Osteoblast (primary cell): Measurements from ENCODE around the gene GSTO1. TPM values are rescaled to one million over a fixed set of nuclear protein-coding genes. Genes with fewer than 3 reads are reported as not detected.

Experiments
- DNase-seq: peaks from one replicate; pipeline ENCODE4 v3.0.0; 2011; ENCODE audit warnings: low spot score, mixed read lengths; ENCODE audit not compliant: insufficient read length; ENCODE audit errors: missing footprints
- H2AFZ ChIP-seq: 2 replicates; pipeline ENCODE4 v1.6.0; 2011; ENCODE audit warnings: mild to moderate bottlenecking, low read length
- H3K27ac ChIP-seq: 2 replicates; pipeline ENCODE4 v1.5.1; 2011; ENCODE audit warnings: mild to moderate bottlenecking, low read depth, low read length, moderate library complexity
- H3K27me3 ChIP-seq: 2 replicates; pipeline ENCODE4 v1.6.0; 2012; ENCODE audit warnings: mild to moderate bottlenecking, control low read depth, inconsistent platforms, low read length, moderate library complexity; ENCODE audit not compliant: insufficient read depth
- H3K36me3 ChIP-seq: 2 replicates; pipeline ENCODE4 v1.5.1; 2011; ENCODE audit warnings: mild to moderate bottlenecking, low read length, control low read depth, moderate library complexity; ENCODE audit not compliant: insufficient read depth
- H3K4me1 ChIP-seq: 2 replicates; pipeline ENCODE4 v1.5.1; 2011; ENCODE audit warnings: mild to moderate bottlenecking, low read length, control low read depth, moderate library complexity; ENCODE audit not compliant: insufficient read depth
- H3K4me2 ChIP-seq: 2 replicates; pipeline ENCODE4 v1.6.0; 2011; ENCODE audit warnings: mild to moderate bottlenecking, low read length; ENCODE audit not compliant: insufficient read depth
- H3K4me3 ChIP-seq: fragments of 200-600 bp; sonication (generic); 3 replicates; pipeline ENCODE4 v1.5.1; 2012; ENCODE audit warnings: mild to moderate bottlenecking, low read length, inconsistent platforms; ENCODE audit not compliant: insufficient read depth
- H3K79me2 ChIP-seq: 2 replicates; pipeline ENCODE4 v1.6.0; 2012; ENCODE audit warnings: mild to moderate bottlenecking, low read length, control low read depth, inconsistent platforms; ENCODE audit not compliant: insufficient read depth
- H3K9me3 ChIP-seq: 2 replicates; pipeline ENCODE4 v1.5.1; 2011; ENCODE audit warnings: low read depth, low read length, control low read depth
- H4K20me1 ChIP-seq: 2 replicates; pipeline ENCODE4 v1.6.0; 2012; ENCODE audit warnings: mild to moderate bottlenecking, low read length, control low read depth; ENCODE audit not compliant: insufficient read depth
- CTCF ChIP-seq: IDR thresholded peaks from 2 replicates; pipeline ENCODE4 v1.5.1; 2011; ENCODE audit warnings: mild to moderate bottlenecking, low read depth, low read length, moderate library complexity; ENCODE audit errors: extremely low read depth
- total RNA-seq: library from RNA; depleted of rRNA; stranded (reverse); fragments of >200 nt; gene quantifications from 2 replicates; pipeline ENCODE4 v1.2.3, GENCODE V29; 2012

The GSTO1 gene
- total RNA-seq: 149 and 177 TPM in 2 replicates

GRCh38 chr10:104254493-104255310, at the start of gene GSTO1:
Gene GSTO1 (plus strand): TSS chr10:104254892. CDS start chr10:104254929, 37 bp downstream.
- Histone ChIP-seq H4K20me1 (peaks cover 18% of the 10 kb centered on the region), H3K4me3 (peak within 1 kb of the TSS; percentile 88), H3K27ac (peak within 1 kb of the TSS; percentile 86), H3K79me2 (peaks cover 54% of the 10 kb centered on the region), H3K4me1 (peaks cover 31% of the 10 kb centered on the region), H2AFZ (peak within 1 kb of the TSS; percentile 93), H3K36me3 (peaks cover 33% of the 10 kb centered on the region), H3K27me3 (no peaks in the 10 kb centered on the region), H3K9me3 (no peaks in the 10 kb centered on the region), H3K4me2 (peak within 1 kb of the TSS; percentile 92)
- peak; percentile 86 for DNase-seq
- TF ChIP-seq CTCF: no peak

DNA sequence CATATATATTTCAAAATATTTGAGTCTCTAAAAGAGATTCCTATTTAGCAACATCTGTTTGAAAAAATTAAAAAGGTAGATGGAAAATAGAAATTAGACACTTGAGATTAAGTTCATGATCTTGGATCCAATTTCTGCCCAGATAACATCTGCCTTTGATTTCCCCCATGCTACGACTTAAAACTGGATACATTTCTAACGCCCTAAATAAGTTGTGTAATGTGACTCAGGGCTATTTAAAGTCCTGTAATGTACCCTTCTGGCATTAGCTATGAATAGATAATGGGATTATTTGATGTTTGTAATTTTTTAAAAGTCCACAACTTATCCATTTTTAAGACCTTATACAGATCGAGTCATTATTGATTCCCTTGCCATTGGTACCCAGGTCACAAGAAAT, 46.0 kb upstream of the GSTO1 start:
- TF ChIP-seq CTCF: no peak
- Histone ChIP-seq H3K36me3 (no peaks in the 10 kb centered on the region), H3K4me3 (no peak overlapping the region), H3K9me3 (no peaks in the 10 kb centered on the region), H3K4me1 (no peaks in the 10 kb centered on the region), H3K79me2 (no peaks in the 10 kb centered on the region), H4K20me1 (no peaks in the 10 kb centered on the region), H3K4me2 (no peak overlapping the region), H3K27me3 (no peaks in the 10 kb centered on the region), H3K27ac (no peak overlapping the region), H2AFZ (no peak overlapping the region)
- DNase-seq: no peak

GRCh38 chr10:104209575-104210198, 45.0 kb upstream of the GSTO1 start:
- TF ChIP-seq CTCF: peak; percentile 57
- H4K20me1 ChIP-seq: no peaks in the 10 kb centered on the region
- no peak overlapping the region for H3K27ac ChIP-seq
- H3K79me2 ChIP-seq: no peaks in the 10 kb centered on the region
- no peaks in the 10 kb centered on the region for H3K36me3 ChIP-seq
- DNase-seq: no peak
- no peaks in the 10 kb centered on the region for H3K4me1 ChIP-seq
- no peaks in the 10 kb centered on the region for H3K9me3 ChIP-seq
- no peak overlapping the region for H3K4me2 ChIP-seq
- H3K4me3 ChIP-seq: no peak overlapping the region
- H2AFZ ChIP-seq: no peak overlapping the region
- no peaks in the 10 kb centered on the region for H3K27me3 ChIP-seq

GRCh38 chr10:104216631-104217030, 38.1 kb upstream of the GSTO1 start:
- Histone ChIP-seq H3K27me3 (peaks cover 17% of the 10 kb centered on the region), H3K79me2 (no peaks in the 10 kb centered on the region), H3K4me2 (no peak overlapping the region), H3K27ac (no peak overlapping the region), H3K4me3 (no peak overlapping the region), H3K36me3 (no peaks in the 10 kb centered on the region), H3K4me1 (no peaks in the 10 kb centered on the region), H2AFZ (no peak overlapping the region), H3K9me3 (no peaks in the 10 kb centered on the region), H4K20me1 (no peaks in the 10 kb centered on the region)
- no peak for DNase-seq
- TF ChIP-seq CTCF: no peak
